CD14-positive monocyte (primary cell): Measurements from ENCODE around the gene CXorf58. TPM values are rescaled to one million over a fixed set of nuclear protein-coding genes. Genes with fewer than 3 reads are reported as not detected.

Experiments
- DNase-seq, 3 donors: peaks; one replicate each; pipeline ENCODE4 v3.0.0-alpha.2; 2011 to 2022
- H2AFZ ChIP-seq: 2 replicates; pipeline ENCODE4 v1.6.0; 2012; ENCODE audit warnings: mild to moderate bottlenecking, low read depth, low read length, inconsistent platforms; ENCODE audit not compliant: insufficient read depth, poor library complexity, severe bottlenecking
- H3K27ac ChIP-seq, 2 donors: 1 replicate in 1 of 2; 2 replicates in 1 of 2; pipeline ENCODE4 v1.5.1; 2012 to 2013; ENCODE audit warnings: low read length in 2 of 2, control low read depth in 1 of 2, inconsistent platforms in 1 of 2, low read depth in 1 of 2, mild to moderate bottlenecking in 1 of 2
- H3K27me3 ChIP-seq, 2 donors: one replicate each; pipeline versions ENCODE4 v1.6.0 to v1.6.1; 2011 to 2013; ENCODE audit warnings: low read length in 2 of 2; ENCODE audit not compliant: control insufficient read depth in 2 of 2, insufficient read depth in 2 of 2
- H3K36me3 ChIP-seq, 2 donors: replicated peaks in 1 of 2; 1 replicate in 1 of 2; 2 replicates in 1 of 2; pipeline versions ENCODE4 v1.5.1 to v1.6.1; 2012 to 2013; ENCODE audit warnings: low read length in 2 of 2, control low read depth in 1 of 2, inconsistent platforms in 1 of 2, mild to moderate bottlenecking in 1 of 2; ENCODE audit not compliant: insufficient read depth in 2 of 2, control insufficient read depth in 1 of 2
- H3K4me1 ChIP-seq, 2 donors: 1 replicate in 1 of 2; 2 replicates in 1 of 2; pipeline versions ENCODE4 v1.5.1 to v1.6.1; 2012 to 2013; ENCODE audit warnings: low read length in 2 of 2, control low read depth in 1 of 2, inconsistent platforms in 1 of 2, mild to moderate bottlenecking in 1 of 2, moderate library complexity in 1 of 2; ENCODE audit not compliant: insufficient read depth in 2 of 2, control insufficient read depth in 1 of 2
- H3K4me2 ChIP-seq: replicated peaks from 2 replicates; pipeline ENCODE3; 2012; ENCODE audit warnings: low read length, moderate library complexity, mild to moderate bottlenecking; ENCODE audit not compliant: poor library complexity, severe bottlenecking; ENCODE audit errors: extremely low read depth
- H3K4me3 ChIP-seq, 3 experiments: fragments of 200-600 bp in 1 of 3; sonication (generic) in 1 of 3; replicated peaks in 1 of 3; 1 replicate in 2 of 3; 2 replicates in 1 of 3; pipeline ENCODE4 v1.5.1; 2011 to 2013; ENCODE audit warnings: low read length in 3 of 3, mild to moderate bottlenecking in 3 of 3, control low read depth in 2 of 3, low read depth in 2 of 3, inconsistent platforms in 1 of 3, moderate library complexity in 1 of 3
- H3K79me2 ChIP-seq: 2 replicates; pipeline ENCODE4 v1.6.0; 2012; ENCODE audit warnings: mild to moderate bottlenecking, control low read depth, inconsistent platforms, low read length, moderate library complexity; ENCODE audit not compliant: insufficient read depth
- H3K9ac ChIP-seq: 2 replicates; pipeline ENCODE4 v1.6.0; 2017; ENCODE audit warnings: low read length, mild to moderate bottlenecking; ENCODE audit not compliant: insufficient read depth, poor library complexity, severe bottlenecking
- H3K9me3 ChIP-seq, 2 donors: replicated peaks in 1 of 2; 1 replicate in 1 of 2; 2 replicates in 1 of 2; pipeline versions ENCODE4 v1.5.1 to v1.6.1; 2012 to 2013; ENCODE audit warnings: low read length in 2 of 2, control low read depth in 1 of 2; ENCODE audit not compliant: control insufficient read depth in 1 of 2, insufficient read depth in 1 of 2
- H4K20me1 ChIP-seq: 2 replicates; pipeline ENCODE4 v1.6.0; 2012; ENCODE audit warnings: mild to moderate bottlenecking, low read length, control low read depth, moderate library complexity; ENCODE audit not compliant: insufficient read depth
- H3K27ac Mint-ChIP-seq, 7 donors: one replicate each; pipeline ENCODE4 v1.8.0; 2020; ENCODE audit warnings: mild to moderate bottlenecking in 7 of 7, mixed read lengths in 7 of 7, moderate library complexity in 6 of 7, inconsistent platforms in 2 of 7
- H3K27me3 Mint-ChIP-seq, 3 donors: one replicate each; pipeline ENCODE4 v1.8.0; 2021 to 2022; ENCODE audit warnings: low read depth in 3 of 3, mild to moderate bottlenecking in 3 of 3, mixed read lengths in 3 of 3, moderate library complexity in 3 of 3, inconsistent platforms in 1 of 3
- H3K36me3 Mint-ChIP-seq, 2 donors: one replicate each; pipeline ENCODE4 v1.8.0; 2020; ENCODE audit warnings: mixed read lengths in 2 of 2, inconsistent platforms in 1 of 2, mild to moderate bottlenecking in 1 of 2
- H3K4me1 Mint-ChIP-seq: one replicate; pipeline ENCODE4 v1.8.0; 2020; ENCODE audit warnings: mild to moderate bottlenecking, mixed read lengths
- H3K4me3 Mint-ChIP-seq, 2 donors: one replicate each; pipeline ENCODE4 v1.8.0; 2020; ENCODE audit warnings: mild to moderate bottlenecking in 2 of 2, mixed read lengths in 2 of 2, moderate library complexity in 1 of 2
- H3K9me3 Mint-ChIP-seq, 7 donors: one replicate each; pipeline ENCODE4 v1.8.0; 2020 to 2022; ENCODE audit warnings: mixed read lengths in 7 of 7, mild to moderate bottlenecking in 6 of 7, moderate library complexity in 6 of 7, inconsistent platforms in 2 of 7
- CTCF ChIP-seq: fragments of 200-600 bp; IDR thresholded peaks from one replicate; pipeline ENCODE4 v1.8.0; 2022; ENCODE audit warnings: antibody characterized with exemption, mild to moderate bottlenecking
- WGBS: methylation state at CpG from one replicate; pipeline ENCODE4 v1.1.5; 2013; ENCODE audit warnings: missing lambda C conversion rate; ENCODE audit not compliant: insufficient coverage; 5-methylcytosine and 5-hydroxymethylcytosine counted together
- intact Hi-C, 2 donors: fragments of 100-400 bp; cut with micrococcal nuclease; formaldehyde crosslinking; loops; one replicate each; pipeline versions ENCODE4 v1.15.0 to v1.15.1; 2023
- polyA plus RNA-seq, 3 donors: library from polyadenylated mRNA; depleted of rRNA in 1 of 3; unstranded in 2 of 3; stranded (reverse) in 1 of 3; fragments of 300-500 nt in 2 of 3; fragments of >200 nt in 1 of 3; fragmentation: Illumina TruSeq in 2 of 3; gene quantifications; 1 replicate in 2 of 3; 2 replicates in 1 of 3; pipeline ENCODE4 v1.2.3, GENCODE V29; 2012 to 2021

The CXorf58 gene
- polyA plus RNA-seq, 3 donors, result not detected

DNA sequence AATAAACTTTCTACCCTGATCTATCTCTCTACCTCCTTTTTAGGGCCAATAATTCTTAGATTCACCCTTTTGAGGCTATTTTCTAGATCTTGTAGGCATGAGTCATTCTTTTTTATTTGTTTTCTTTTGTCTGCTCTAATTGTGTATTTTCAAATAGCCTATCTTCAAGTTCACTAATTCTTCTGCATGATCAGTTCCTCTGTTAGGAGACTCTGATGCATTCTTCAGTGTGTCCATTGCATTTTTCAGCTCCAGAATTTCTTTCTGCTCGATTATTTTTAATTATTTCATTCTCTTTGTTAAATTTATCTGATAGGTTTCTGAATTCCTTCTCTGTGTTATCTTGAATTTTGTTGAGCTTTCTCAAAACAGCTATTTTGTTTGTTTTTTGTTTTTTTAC, 11.3 kb downstream of the CXorf58 start:
- peaks cover 0 to 14% of the 10 kb centered on the region in 2 donors for H3K27me3 ChIP-seq
- peaks cover 0 to 12% (median 0%) of the 10 kb centered on the region in 3 donors for H3K27me3 Mint-ChIP-seq
- H3K27ac ChIP-seq, result no peak overlapping the region
- no peak for DNase-seq
- no peak overlapping the region for H3K27ac Mint-ChIP-seq
- no CpG with 5 or more reads among the region's 1 CpG for WGBS
- no peaks in the 10 kb centered on the region for H3K36me3 ChIP-seq
- H3K4me1 ChIP-seq, result no peaks in the 10 kb centered on the region
- no peaks in the 10 kb centered on the region for H3K4me1 Mint-ChIP-seq
- no peaks in the 10 kb centered on the region for H3K36me3 Mint-ChIP-seq
- H3K4me3 ChIP-seq, result no peak overlapping the region
- H3K79me2 ChIP-seq, result no peaks in the 10 kb centered on the region
- no peak overlapping the region for H3K4me3 Mint-ChIP-seq
- H2AFZ ChIP-seq, result no peak overlapping the region
- no peak overlapping the region for H3K9ac ChIP-seq
- H4K20me1 ChIP-seq, result no peaks in the 10 kb centered on the region
- H3K9me3 ChIP-seq, result no peaks in the 10 kb centered on the region
- intact Hi-C loops, result loop anchor here in 1 of 2 donors (10.0 kb wide), 1 partner anchor 136 kb away; the partner anchor contains the start of gene EIF2S3
- H3K4me2 ChIP-seq, result no peak overlapping the region
- no peak for TF ChIP-seq CTCF
- H3K9me3 Mint-ChIP-seq, result peaks cover 0 to 13% (median 1%) of the 10 kb centered on the region in 7 donors

- Histone ChIP-seq H3K27me3 (peaks cover 0 to 14% of the 10 kb centered on the region in 2 donors), H2AFZ (no peak overlapping the region), H3K4me2 (no peak overlapping the region), H3K9ac (no peak overlapping the region), H3K4me1 (no peaks in the 10 kb centered on the region), H3K27ac (no peak overlapping the region), H3K4me3 (no peak overlapping the region), H3K9me3 (no peaks in the 10 kb centered on the region), H3K79me2 (no peaks in the 10 kb centered on the region), H3K36me3 (no peaks in the 10 kb centered on the region), H4K20me1 (no peaks in the 10 kb centered on the region)
- no peak for DNase-seq
- intact Hi-C loops, result loop anchor here in 1 of 2 donors (10.0 kb wide), 1 partner anchor 135 kb away; the partner anchor contains the start of gene EIF2S3
- no peak for TF ChIP-seq CTCF
- WGBS, result 92% methylated on average over 5 of the region's 9 CpGs
- Mint-ChIP-seq H3K27me3 (peaks cover 0 to 11% (median 0%) of the 10 kb centered on the region in 3 donors), H3K27ac (no peak overlapping the region), H3K9me3 (peaks cover 0 to 13% (median 1%) of the 10 kb centered on the region in 7 donors), H3K4me3 (no peak overlapping the region), H3K4me1 (no peaks in the 10 kb centered on the region), H3K36me3 (no peaks in the 10 kb centered on the region)
These were observed 12.0 kb downstream of the CXorf58 start for GRCh38 chrX:23919706-23920320.
